C1 segment of cervical spinal cord (tissue), 14 donors: ENCODE measurements around the gene TMEM121B.

ENCODE experiments used
- DNase-seq, 14 donors: peaks; one replicate each; lab custom pipeline; 2025; lab: John Stamatoyannopoulos, UW

Gene TMEM121B

GRCh38 chr22:17091851-17092250 is 29.3 kb downstream of the TMEM121B start:
- DNase-seq: no peak

- DNase-seq: no peak
Observed at GRCh38 chr22:17090550-17090949, 30.6 kb downstream of the TMEM121B start.

GRCh38 chr22:17087498-17088131 is 33.5 kb downstream of the TMEM121B start:
- DNase-seq: no peak

GRCh38 chr22:17086788-17087497 is 34.2 kb downstream of the TMEM121B start:
- no peak for DNase-seq

GRCh38 chr22:17086296-17086695 is 34.9 kb downstream of the TMEM121B start:
- DNase-seq: no peak

- DNase-seq: no peak
Observed at GRCh38 chr22:17085277-17086181, 35.6 kb downstream of the TMEM121B start.

GRCh38 chr22:17084554-17085276 is 36.4 kb downstream of the TMEM121B start, which contains the start of gene IL17RA:
Gene IL17RA (plus strand): TSS chr22:17085000. CDS start chr22:17085092, 92 bp downstream.
- peak in 12 of 14 donors; percentile 19 to 77 (median 58) for DNase-seq

GRCh38 chr22:17083811-17084441 is 37.2 kb downstream of the TMEM121B start:
- DNase-seq: no peak

GRCh38 chr22:17083255-17083654 is 37.9 kb downstream of the TMEM121B start:
- DNase-seq: no peak

GRCh38 chr22:17079572-17079971 is 41.6 kb downstream of the TMEM121B start:
- no peak for DNase-seq

GRCh38 chr22:17077255-17077654 is 43.9 kb downstream of the TMEM121B start:
- no peak for DNase-seq

GRCh38 chr22:17074648-17075002 is 46.5 kb downstream of the TMEM121B start:
- DNase-seq: no peak

- DNase-seq: no peak
Observed at GRCh38 chr22:17072877-17073276, 48.3 kb downstream of the TMEM121B start.
